K562 (cell line): ENCODE measurements around the gene DNMT3L. TPM values are rescaled to one million over a fixed set of nuclear protein-coding genes. Genes with fewer than 3 reads are reported as not detected.
A peak's percentile ranks its signal among the peaks of the same experiment; 100 is the strongest.

Experiments used
- CAMTA2 ChIP-seq: fragments of 250-450 bp; sonication (Bioruptor Pico); conservative IDR thresholded peaks from 2 replicates; pipeline ENCODE4 v1.5.1; 2022
- ELK3 ChIP-seq: fragments of 450-650 bp; formaldehyde crosslinking; IDR thresholded peaks from 2 replicates; pipeline ENCODE4 v1.4.0; 2020; ENCODE audit warnings: mild to moderate bottlenecking
- ESRRA ChIP-seq: fragments of 450-650 bp; IDR thresholded peaks from 2 replicates; pipeline ENCODE4 v1.6.1; 2014; ENCODE audit warnings: low read depth, mild to moderate bottlenecking, moderate library complexity, borderline replicate concordance
- ILK ChIP-seq: fragments of 450-650 bp; IDR thresholded peaks from 2 replicates; pipeline ENCODE4 v1.6.1; 2016; ENCODE audit warnings: missing genetic modification characterization, low read depth, mild to moderate bottlenecking, missing compliant biosample characterization, moderate library complexity, borderline replicate concordance
- L3MBTL2 ChIP-seq: fragments of 450-650 bp; IDR thresholded peaks from 2 replicates; pipeline ENCODE4 v1.6.1; 2016; ENCODE audit warnings: mild to moderate bottlenecking, moderate library complexity
- NFIX ChIP-seq: fragments of 250-450 bp; sonication (Bioruptor Pico); IDR thresholded peaks from 2 replicates; pipeline ENCODE4 v1.4.0; 2020; ENCODE audit warnings: low read depth, mild to moderate bottlenecking, moderate library complexity
- NR2F6 ChIP-seq: fragments of 450-650 bp; formaldehyde crosslinking; IDR thresholded peaks from 2 replicates; pipeline ENCODE4 v1.4.0; 2020; ENCODE audit warnings: mild to moderate bottlenecking
- RB1 ChIP-seq: fragments of 450-650 bp; IDR thresholded peaks from 2 replicates; pipeline ENCODE4 v1.6.1; 2017; ENCODE audit warnings: low read depth, mild to moderate bottlenecking
- TCF7 ChIP-seq: sonication (generic); IDR thresholded peaks from 2 replicates; pipeline ENCODE4 v1.6.1; 2016; ENCODE audit warnings: antibody characterized with exemption, borderline replicate concordance
- ZNF311 ChIP-seq: fragments of 250-450 bp; sonication (Bioruptor Pico); IDR thresholded peaks from 2 replicates; pipeline ENCODE4 v1.4.0; 2020; ENCODE audit warnings: mild to moderate bottlenecking, moderate library complexity
- ZNF512 ChIP-seq: IDR thresholded peaks from 2 replicates; pipeline ENCODE4 v1.6.1; 2016; ENCODE audit warnings: missing genetic modification characterization, missing compliant biosample characterization
- ZNF609 ChIP-seq: sonication (generic); formaldehyde crosslinking; IDR thresholded peaks from 2 replicates; pipeline ENCODE4 v1.8.1; 2023; ENCODE audit warnings: missing genetic modification reagents, mild to moderate bottlenecking, borderline replicate concordance
- ZNF696 ChIP-seq: fragments of 250-450 bp; sonication (Bioruptor Pico); conservative IDR thresholded peaks from 2 replicates; pipeline ENCODE4 v1.4.0; 2020; ENCODE audit warnings: mild to moderate bottlenecking, moderate library complexity
- ZNF766 ChIP-seq: fragments of 200-800 bp; sonication (Bioruptor generic); conservative IDR thresholded peaks from 2 replicates; pipeline ENCODE4 v1.6.1; 2016; ENCODE audit warnings: missing genetic modification characterization, missing compliant biosample characterization
- ZSCAN32 ChIP-seq: fragments of 450-650 bp; formaldehyde crosslinking; IDR thresholded peaks from 2 replicates; pipeline ENCODE4 v1.4.0; 2020; ENCODE audit warnings: mild to moderate bottlenecking, moderate library complexity
- polyA plus RNA-seq, 8 experiments: library from polyadenylated mRNA; depleted of rRNA in 4 of 8; stranded (reverse) in 5 of 8; unstranded in 3 of 8; fragments of >200 nt; fragmentation: Nextera tagmentation in 2 of 8; fragmentation: Illumina TruSeq in 1 of 8; extraction: Ambion mirVana in 2 of 8; extraction: Trizol in 1 of 8; gene quantifications; 2 replicates each; pipeline versions ENCODE4 v1.2.1 to v1.2.3, GENCODE V29; 2011 to 2014; ENCODE audit warnings: inconsistent platforms in 1 of 8, missing spikeins in 1 of 8
- total RNA-seq, 7 experiments: library from RNA; depleted of rRNA in 6 of 7; stranded (reverse); fragments of >200 nt in 6 of 7; fragmentation: Illumina TruSeq in 2 of 7; extraction: Trizol in 2 of 7; gene quantifications; 2 replicates each; pipeline versions ENCODE4 v1.2.1 to v1.2.3, GENCODE V29; 2011 to 2021; ENCODE audit warnings: low replicate concordance in 1 of 7

Gene DNMT3L
- total and polyA plus RNA-seq, 9 of the 15 experiments (the other 6 are each of a cell fraction or from before 2014, with no cell fraction given) = 0.08 TPM; not detected in 8

- TF ChIP-seq L3MBTL2 = peak; percentile 92
- TF ChIP-seq ZSCAN32 = peak; percentile 38; the same call in 1 of the 2 replicates
- 0 out of 2 replicates have a peak, but pooled peaks have one; percentile 25 for TF ChIP-seq CAMTA2
- peak; percentile 50; the same call in 1 of the 2 replicates for TF ChIP-seq RB1
- TF ChIP-seq ILK (tag) = no peak
- TF ChIP-seq TCF7 = no peak
- no peak for TF ChIP-seq NFIX (CRISPR knock-in tag)
- TF ChIP-seq ELK3 (CRISPR knock-in tag) = no peak
- TF ChIP-seq ESRRA = no peak
- no peak for TF ChIP-seq ZNF512 (tag)
- TF ChIP-seq ZNF311 (CRISPR knock-in tag) = no peak
- TF ChIP-seq NR2F6 (CRISPR knock-in tag) = no peak
- TF ChIP-seq ZNF609 (CRISPR knock-in tag) = 0 out of 2 replicates have a peak, but pooled peaks have one; percentile 79
- TF ChIP-seq ZNF766 (CRISPR knock-in tag) = no peak
- TF ChIP-seq ZNF696 (CRISPR knock-in tag) = no peak
Measured at GRCh38 chr21:44299458-44300261, 38.0 kb upstream of the DNMT3L start, which contains the start of gene PFKL (continued).
